Right lobe of liver (tissue), 6 donors: Measurements from ENCODE around the gene HELZ. TPM values are rescaled to one million over a fixed set of nuclear protein-coding genes. Genes with fewer than 3 reads are reported as not detected.
A peak's percentile ranks its signal among the peaks of the same experiment; 100 is the strongest.

Experiments
- ATAC-seq, 4 donors: fragments of 200-7000 bp; cut with Tn5 transposase; one replicate each; pipeline ENCODE4 v1.9.1; 2020; ENCODE audit warnings: mild to moderate bottlenecking in 4 of 4, moderate library complexity in 4 of 4
- DNase-seq, 3 donors: peaks; one replicate each; pipeline ENCODE4 v3.0.0-alpha.2; 2020
- H3K27ac ChIP-seq, 3 donors: fragments of 200-600 bp; one replicate each; pipeline ENCODE4 v1.8.0; 2022
- H3K27me3 ChIP-seq, 2 donors: fragments of 200-600 bp; one replicate each; pipeline ENCODE4 v1.8.0; 2022
- H3K36me3 ChIP-seq, 4 donors: fragments of 200-600 bp; sonication (generic) in 1 of 4; one replicate each; pipeline versions ENCODE4 v1.5.1 to v1.8.0; 2017 to 2022; ENCODE audit warnings: control low read depth in 1 of 4
- H3K4me1 ChIP-seq, 4 donors: fragments of 200-600 bp; sonication (generic) in 1 of 4; one replicate each; pipeline versions ENCODE4 v1.5.1 to v1.8.0; 2017 to 2022; ENCODE audit warnings: control low read depth in 1 of 4
- H3K4me3 ChIP-seq, 3 donors: fragments of 200-600 bp; one replicate each; pipeline ENCODE4 v1.8.0; 2022
- H3K9me3 ChIP-seq, 4 donors: fragments of 200-600 bp; sonication (generic) in 1 of 4; one replicate each; pipeline versions ENCODE4 v1.5.1 to v1.8.0; 2017 to 2022; ENCODE audit warnings: control low read depth in 1 of 4
- POLR2A ChIP-seq: fragments of 450-650 bp; IDR thresholded peaks from one replicate; pipeline ENCODE4 v1.6.1; 2017; ENCODE audit warnings: antibody characterized with exemption, mild to moderate bottlenecking
- WGBS: methylation state at CpG from one replicate; pipeline ENCODE4 v1.1.6; 2018; ENCODE audit warnings: low coverage, low lambda C conversion rate; ENCODE audit not compliant: insufficient coverage; ENCODE audit errors: missing lambda C conversion rate; 5-methylcytosine and 5-hydroxymethylcytosine counted together
- intact Hi-C, 2 donors: fragments of 100-400 bp; cut with DNase I; formaldehyde crosslinking; loops; one replicate each; pipeline versions ENCODE4 v1.11.2 to v1.14.1; 2022
- total RNA-seq, 6 experiments: library from RNA; depleted of rRNA in 2 of 6; stranded (reverse); fragments of >200 nt in 2 of 6; fragmentation: NEBNext Ultra II Directional in 3 of 6; extraction: Animal tissue kit (Norgen Biotek cat#: 25700) in 3 of 6; gene quantifications; one replicate each; pipeline versions ENCODE4 v1.1.0 to v1.2.4, GENCODE V29; 2016 to 2023
- TF ChIP-seq, protein P1 (sequence below), 4 donors: fragments of 200-600 bp in 3 of 4; fragments of 450-650 bp in 1 of 4; IDR thresholded peaks; one replicate each; pipeline versions ENCODE4 v1.5.1 to v1.8.0; 2016 to 2022; ENCODE audit warnings: antibody characterized with exemption in 4 of 4, mild to moderate bottlenecking in 2 of 4
- donor health status: DM: no; HTN: yes; CAD: no.
- donor health status: DM: no; HTN: no; CAD: no.
- donor health status: DM: no; HTN: no; CAD: no.
- donor health status: DM: no; HTN: yes; CAD: no.
- donor health status: DM: no; HTN: yes; CAD: no.

The HELZ gene
- total RNA-seq, 6 experiments from 2014 or later = 24.2 to 33.6 (median 30.9) TPM

DNA sequence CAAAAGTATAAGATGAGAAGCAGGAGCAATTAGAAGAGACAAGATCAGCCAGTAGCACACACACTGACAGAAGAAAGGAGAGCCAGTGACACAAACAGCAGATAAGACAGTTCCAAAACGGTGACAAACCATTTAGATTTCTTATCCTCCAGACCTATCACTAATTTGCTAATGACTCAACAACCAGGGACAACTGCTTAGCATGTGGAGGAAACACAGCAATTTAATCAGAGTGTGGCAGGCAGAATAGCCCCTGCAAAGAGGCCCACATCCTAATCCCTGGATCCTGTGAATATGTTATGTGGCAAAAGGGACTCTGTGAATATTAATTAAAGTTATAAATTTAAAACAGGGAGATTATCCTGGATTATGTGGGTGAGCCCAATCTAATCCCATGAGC lies 119.6 kb downstream of the HELZ start:
- ATAC-seq (peak; percentile 19 to 82 (median 34)), DNase-seq (no peak)
- Histone ChIP-seq H3K4me3 (no peak overlapping the region), H3K27ac (no peak overlapping the region), H3K27me3 (no peaks in the 10 kb centered on the region), H3K9me3 (no peaks in the 10 kb centered on the region), H3K4me1 (peaks cover 0 to 12% (median 0%) of the 10 kb centered on the region in 4 donors), H3K36me3 (peaks cover 0 to 15% (median 5%) of the 10 kb centered on the region in 4 donors)
- 20% methylated on average over 1 of the region's 1 CpG for WGBS
- no peak for TF ChIP-seq POLR2A
- TF ChIP-seq, protein P1, sequence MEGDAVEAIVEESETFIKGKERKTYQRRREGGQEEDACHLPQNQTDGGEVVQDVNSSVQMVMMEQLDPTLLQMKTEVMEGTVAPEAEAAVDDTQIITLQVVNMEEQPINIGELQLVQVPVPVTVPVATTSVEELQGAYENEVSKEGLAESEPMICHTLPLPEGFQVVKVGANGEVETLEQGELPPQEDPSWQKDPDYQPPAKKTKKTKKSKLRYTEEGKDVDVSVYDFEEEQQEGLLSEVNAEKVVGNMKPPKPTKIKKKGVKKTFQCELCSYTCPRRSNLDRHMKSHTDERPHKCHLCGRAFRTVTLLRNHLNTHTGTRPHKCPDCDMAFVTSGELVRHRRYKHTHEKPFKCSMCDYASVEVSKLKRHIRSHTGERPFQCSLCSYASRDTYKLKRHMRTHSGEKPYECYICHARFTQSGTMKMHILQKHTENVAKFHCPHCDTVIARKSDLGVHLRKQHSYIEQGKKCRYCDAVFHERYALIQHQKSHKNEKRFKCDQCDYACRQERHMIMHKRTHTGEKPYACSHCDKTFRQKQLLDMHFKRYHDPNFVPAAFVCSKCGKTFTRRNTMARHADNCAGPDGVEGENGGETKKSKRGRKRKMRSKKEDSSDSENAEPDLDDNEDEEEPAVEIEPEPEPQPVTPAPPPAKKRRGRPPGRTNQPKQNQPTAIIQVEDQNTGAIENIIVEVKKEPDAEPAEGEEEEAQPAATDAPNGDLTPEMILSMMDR (IDR thresholded peaks at IDR 0.05) = no peak
- intact Hi-C loops = no loop called here

DNA sequence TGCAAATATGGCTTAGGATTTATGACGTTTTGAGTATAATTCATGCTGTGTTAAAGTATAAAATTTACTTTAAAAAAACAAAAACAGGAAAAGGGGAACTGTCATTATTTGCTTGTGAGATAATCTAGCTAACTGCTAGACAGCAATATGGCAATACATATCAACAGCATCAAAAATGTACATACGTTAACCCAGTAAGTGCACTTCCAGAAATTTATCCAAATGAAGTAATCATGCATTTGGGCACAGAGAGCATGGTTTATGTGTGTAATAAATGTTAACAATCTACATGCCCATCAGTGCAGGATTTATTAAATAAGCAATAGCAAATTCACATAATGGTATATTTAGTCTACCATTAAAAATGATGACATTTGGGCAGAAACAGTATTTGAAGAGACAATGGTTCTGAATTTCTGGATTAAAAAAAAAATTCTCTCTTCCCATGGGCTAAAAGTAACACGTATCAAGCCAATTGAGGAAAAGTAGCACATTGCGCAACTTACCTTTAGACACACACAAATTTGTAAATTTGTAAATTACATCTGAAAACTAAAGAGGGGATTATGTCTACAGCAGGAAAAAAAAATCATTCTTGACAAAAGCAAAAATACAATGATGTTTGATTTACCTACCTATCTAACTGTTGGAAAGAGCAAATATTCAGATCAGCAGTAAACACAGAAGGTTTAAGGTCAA lies 120.4 kb downstream of the HELZ start:
- H3K36me3 ChIP-seq = peaks cover 0 to 19% (median 5%) of the 10 kb centered on the region in 4 donors
- ATAC-seq (peak in 1 of 4 donors; percentile 22), DNase-seq (no peak)
- H3K27me3 ChIP-seq = no peaks in the 10 kb centered on the region
- H3K27ac ChIP-seq = no peak overlapping the region
- H3K9me3 ChIP-seq = no peaks in the 10 kb centered on the region
- peaks cover 0 to 12% (median 0%) of the 10 kb centered on the region in 4 donors for H3K4me1 ChIP-seq
- TF ChIP-seq, protein P1 (IDR thresholded peaks at IDR 0.05) = no peak
- no peak for TF ChIP-seq POLR2A
- 75% methylated on average over 4 of the region's 4 CpGs for WGBS
- no peak overlapping the region for H3K4me3 ChIP-seq
- intact Hi-C loops = no loop called here

DNA sequence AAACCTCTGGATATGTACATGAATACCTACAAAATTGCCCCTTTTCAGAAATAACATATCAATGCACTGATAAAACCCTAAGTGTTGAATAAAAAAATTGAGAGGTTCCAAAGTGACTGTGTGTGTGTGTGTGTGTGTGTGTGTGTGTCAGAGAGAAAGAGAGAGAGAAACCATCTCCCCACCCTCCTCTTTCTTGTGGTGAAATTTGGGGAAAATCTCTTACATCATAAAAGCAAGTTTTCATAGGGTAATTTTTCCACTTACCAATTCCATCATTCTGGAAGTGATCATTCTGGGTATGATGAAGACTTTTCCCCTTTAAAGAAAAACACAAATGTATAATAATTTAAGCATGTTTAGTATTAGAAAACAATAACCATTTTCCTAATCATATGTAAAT lies 121.3 kb downstream of the HELZ start:
- peaks cover 0 to 12% (median 0%) of the 10 kb centered on the region in 4 donors for H3K4me1 ChIP-seq
- H3K27me3 ChIP-seq = no peaks in the 10 kb centered on the region
- peaks cover 0 to 19% (median 5%) of the 10 kb centered on the region in 4 donors for H3K36me3 ChIP-seq
- ATAC-seq = no peak
- H3K9me3 ChIP-seq = no peaks in the 10 kb centered on the region
- H3K4me3 ChIP-seq = no peak overlapping the region
- no peak overlapping the region for H3K27ac ChIP-seq
- intact Hi-C loops = no loop called here
- no peak for DNase-seq
- TF ChIP-seq POLR2A = no peak
- TF ChIP-seq, protein P1 (IDR thresholded peaks at IDR 0.05) = no peak

DNA sequence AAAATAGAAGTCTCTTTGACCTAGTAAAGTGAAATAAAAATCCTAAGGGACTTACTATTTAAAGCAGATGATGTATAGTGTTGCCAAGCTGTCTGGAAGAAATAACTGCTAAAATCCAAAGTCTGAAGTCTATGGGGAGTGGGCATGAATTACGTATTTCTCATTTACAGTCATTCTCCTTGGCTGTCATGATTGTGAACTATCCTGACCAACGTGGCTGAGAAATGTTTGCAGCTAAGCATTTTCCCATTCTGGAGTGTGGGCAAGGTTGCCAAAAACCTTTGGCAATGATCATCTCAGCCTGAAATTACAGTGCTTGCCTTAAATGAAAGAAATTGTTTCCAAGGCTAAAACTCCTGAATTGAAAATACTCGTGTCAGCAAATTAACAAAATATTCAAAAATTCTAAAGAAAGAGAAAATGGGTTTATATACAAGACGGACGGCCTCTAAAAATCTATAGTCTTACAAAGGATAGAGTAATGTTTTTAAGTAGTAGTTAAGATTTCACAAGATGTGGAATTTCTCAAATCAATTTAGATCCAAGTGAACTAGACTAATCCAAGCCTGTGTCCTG lies 123.6 kb downstream of the HELZ start:
- TF ChIP-seq POLR2A = no peak
- TF ChIP-seq, protein P1 (IDR thresholded peaks at IDR 0.05) = no peak
- intact Hi-C loops = no loop called here
- Histone ChIP-seq H3K36me3 (peaks cover 0 to 20% (median 7%) of the 10 kb centered on the region in 4 donors), H3K4me3 (no peak overlapping the region), H3K9me3 (no peaks in the 10 kb centered on the region), H3K4me1 (peaks cover 0 to 6% (median 0%) of the 10 kb centered on the region in 4 donors), H3K27me3 (no peaks in the 10 kb centered on the region), H3K27ac (no peak overlapping the region)
- DNase-seq (no peak), ATAC-seq (peak in 2 of 4 donors; percentile 33 to 58)
- WGBS = 66% methylated on average over 5 of the region's 5 CpGs
